ENCODE measurements around the gene SELPLG. TPM values are rescaled to one million over a fixed set of nuclear protein-coding genes. Genes with fewer than 3 reads are reported as not detected.

Gene SELPLG
- total RNA-seq, 1 experiment from 2014 or later = 0.41 TPM

GRCh38 chr12:108581311-108582227 lies 52.1 kb downstream of the SELPLG start:
- no peak overlapping the region for H3K4me3 ChIP-seq (ENCODE audit: low read depth in 2 of 2, low read length in 2 of 2)
- ChIA-PET CTCF (interaction anchor here (0.7 to 0.9 kb wide), 2 partner anchors 36 to 592 kb away, joined by 4 to 7 read pairs; no protein-coding TSS in a partner anchor), POLR2A (no interaction called here)
- DNase-seq (ENCODE audit: low read depth, low spot score) = no peak
- H3K9me3 ChIP-seq (ENCODE audit: control insufficient read depth, insufficient read depth, low read depth, low read length) = no peaks in the 10 kb centered on the region
- BruUV-seq (replicated peaks) = no TSS peak
- no peaks in the 10 kb centered on the region for H3K27me3 ChIP-seq (ENCODE audit: control insufficient read depth, insufficient read depth, low read length)
- intact Hi-C loops (cut with micrococcal nuclease; ENCODE audit: unreplicated experiment) = no loop called here
- no peaks in the 10 kb centered on the region for H3K4me1 ChIP-seq (ENCODE audit: control insufficient read depth, insufficient read depth, low read length)
- H3K36me3 ChIP-seq (ENCODE audit: control insufficient read depth, insufficient read depth, low read length) = no peaks in the 10 kb centered on the region
- no peak for ATAC-seq
- in situ Hi-C loops (cut with HindIII; ENCODE audit: low pct_unique_long_range_greater_than_20kb, low sequenced_read_pairs) = no loop called here
- H3K27ac ChIP-seq (ENCODE audit: low read length) = no peak overlapping the region
- TF ChIP-seq TCF7L2 (IDR thresholded peaks at IDR 0.05; ENCODE audit: low read depth, low read length) (no peak), CTCF (IDR thresholded peaks at IDR 0.05) (no peak), POLR2AphosphoS5 (IDR thresholded peaks at IDR 0.05; ENCODE audit: low read depth, low read length) (no peak), SIN3A (IDR thresholded peaks at IDR 0.05; ENCODE audit: borderline replicate concordance, insufficient read depth, low read depth, low read length) (no peak), REST (IDR thresholded peaks at IDR 0.05; ENCODE audit: insufficient read depth in 1 of 2, low read depth in 2 of 2, low read length in 1 of 2) (no peak)

- DNase-seq (ENCODE audit: low read depth, low spot score) (no peak), ATAC-seq (no peak)
- TF ChIP-seq TCF7L2 (IDR thresholded peaks at IDR 0.05; ENCODE audit: low read depth, low read length) = no peak
- TF ChIP-seq POLR2AphosphoS5 (IDR thresholded peaks at IDR 0.05; ENCODE audit: low read depth, low read length) = no peak
- TF ChIP-seq REST (IDR thresholded peaks at IDR 0.05; ENCODE audit: insufficient read depth in 1 of 2, low read depth in 2 of 2, low read length in 1 of 2) = no peak
- no peak for TF ChIP-seq CTCF (IDR thresholded peaks at IDR 0.05)
- TF ChIP-seq SIN3A (IDR thresholded peaks at IDR 0.05; ENCODE audit: borderline replicate concordance, insufficient read depth, low read depth, low read length) = no peak
- Histone ChIP-seq H3K27me3 (ENCODE audit: control insufficient read depth, insufficient read depth, low read length) (no peaks in the 10 kb centered on the region), H3K9me3 (ENCODE audit: control insufficient read depth, insufficient read depth, low read depth, low read length) (no peaks in the 10 kb centered on the region), H3K27ac (ENCODE audit: low read length) (no peak overlapping the region), H3K4me3 (ENCODE audit: low read depth in 2 of 2, low read length in 2 of 2) (no peak overlapping the region), H3K4me1 (ENCODE audit: control insufficient read depth, insufficient read depth, low read length) (no peaks in the 10 kb centered on the region), H3K36me3 (ENCODE audit: control insufficient read depth, insufficient read depth, low read length) (no peaks in the 10 kb centered on the region)
- in situ Hi-C loops (cut with HindIII; ENCODE audit: low pct_unique_long_range_greater_than_20kb, low sequenced_read_pairs) (no loop called here), intact Hi-C loops (cut with micrococcal nuclease; ENCODE audit: unreplicated experiment) (no loop called here)
- no TSS peak for BruUV-seq (replicated peaks)
- POLR2A ChIA-PET = no interaction called here
- CTCF ChIA-PET = interaction anchor here (0.9 kb wide), 1 partner anchor 37 kb away, joined by 7 read pairs; no protein-coding TSS in a partner anchor
These were observed 53.2 kb downstream of the SELPLG start for GRCh38 chr12:108580531-108580930.

All from Panc1 (cell line).